GM23338 (cell line): ENCODE data around the gene TPT1.
"Not testable (repeated sequence)": the region's sequence is repeated elsewhere in the genome, so short reads cannot be mapped to it uniquely, and the experiment has no call there.

Experiments
- CREB1 ChIP-seq: fragments of 250-450 bp; sonication (Bioruptor Pico); IDR thresholded peaks from 2 replicates; pipeline ENCODE4 v1.5.0; 2020; ENCODE audit warnings: low read depth, mild to moderate bottlenecking, moderate library complexity
- EZH2 ChIP-seq: fragments of 200-600 bp; sonication (generic); IDR thresholded peaks from one replicate; pipeline ENCODE4 v1.8.0; 2017; ENCODE audit warnings: antibody characterized with exemption, mild to moderate bottlenecking, low read depth; ENCODE audit not compliant: unreplicated experiment
- EZH2phosphoT487 ChIP-seq: fragments of 200-600 bp; sonication (generic); IDR thresholded peaks from one replicate; pipeline ENCODE4 v1.8.1; 2018; ENCODE audit warnings: antibody characterized with exemption; ENCODE audit not compliant: unreplicated experiment
- NANOG ChIP-seq: IDR thresholded peaks from 2 replicates; pipeline ENCODE4 v1.6.1; 2016; ENCODE audit warnings: antibody characterized with exemption, borderline replicate concordance
- POLR2AphosphoS5 ChIP-seq: IDR thresholded peaks from 2 replicates; pipeline ENCODE4 v1.6.1; 2016; ENCODE audit warnings: antibody characterized with exemption, low read depth
- REST ChIP-seq: IDR thresholded peaks from one replicate; pipeline ENCODE4 v1.6.1; 2018; ENCODE audit warnings: antibody characterized with exemption; ENCODE audit not compliant: unreplicated experiment
- ZNF331 ChIP-seq: fragments of 250-450 bp; sonication (Bioruptor Pico); IDR thresholded peaks from 2 replicates; pipeline ENCODE4 v1.5.0; 2020; ENCODE audit warnings: low read depth, mild to moderate bottlenecking, moderate library complexity
- TF ChIP-seq, protein P1 (sequence below), 2 experiments: fragments of 200-600 bp in 1 of 2; sonication (generic) in 1 of 2; conservative IDR thresholded peaks; 2 replicates each; pipeline versions ENCODE4 v1.5.1 to v1.6.1; 2016 to 2017; ENCODE audit warnings: antibody characterized with exemption in 2 of 2, low read depth in 2 of 2, mild to moderate bottlenecking in 2 of 2, moderate library complexity in 1 of 2

DNA sequence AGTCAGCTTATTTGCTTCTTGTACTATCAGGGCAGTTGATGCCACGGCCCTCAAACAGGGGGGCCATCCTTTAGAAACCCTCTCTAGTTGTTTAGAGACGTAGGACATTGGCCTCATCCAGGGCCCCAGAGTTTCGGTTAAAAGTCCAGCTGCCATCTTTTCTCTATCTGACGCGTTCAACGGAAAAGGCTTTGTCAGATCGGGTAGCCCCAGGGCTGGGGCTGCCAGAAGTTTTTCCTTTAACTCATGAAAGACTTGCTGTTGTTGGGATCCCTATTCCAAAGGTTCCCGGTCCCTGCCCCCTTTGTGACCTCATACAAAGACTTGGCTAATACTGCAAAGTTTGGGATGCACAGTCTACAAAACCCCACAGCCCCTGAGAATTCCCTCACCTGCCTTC is 37.8 kb upstream of the TPT1 start:
- TF ChIP-seq, protein P1, sequence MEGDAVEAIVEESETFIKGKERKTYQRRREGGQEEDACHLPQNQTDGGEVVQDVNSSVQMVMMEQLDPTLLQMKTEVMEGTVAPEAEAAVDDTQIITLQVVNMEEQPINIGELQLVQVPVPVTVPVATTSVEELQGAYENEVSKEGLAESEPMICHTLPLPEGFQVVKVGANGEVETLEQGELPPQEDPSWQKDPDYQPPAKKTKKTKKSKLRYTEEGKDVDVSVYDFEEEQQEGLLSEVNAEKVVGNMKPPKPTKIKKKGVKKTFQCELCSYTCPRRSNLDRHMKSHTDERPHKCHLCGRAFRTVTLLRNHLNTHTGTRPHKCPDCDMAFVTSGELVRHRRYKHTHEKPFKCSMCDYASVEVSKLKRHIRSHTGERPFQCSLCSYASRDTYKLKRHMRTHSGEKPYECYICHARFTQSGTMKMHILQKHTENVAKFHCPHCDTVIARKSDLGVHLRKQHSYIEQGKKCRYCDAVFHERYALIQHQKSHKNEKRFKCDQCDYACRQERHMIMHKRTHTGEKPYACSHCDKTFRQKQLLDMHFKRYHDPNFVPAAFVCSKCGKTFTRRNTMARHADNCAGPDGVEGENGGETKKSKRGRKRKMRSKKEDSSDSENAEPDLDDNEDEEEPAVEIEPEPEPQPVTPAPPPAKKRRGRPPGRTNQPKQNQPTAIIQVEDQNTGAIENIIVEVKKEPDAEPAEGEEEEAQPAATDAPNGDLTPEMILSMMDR (conservative IDR thresholded peaks at IDR 0.05; ENCODE audit: low read depth in 2 of 2): not testable (repeated sequence)
- TF ChIP-seq ZNF331 (CRISPR knock-in tag); POLR2AphosphoS5; EZH2; CREB1; REST; EZH2phosphoT487; NANOG: not testable (repeated sequence)
